AG09319 (cell line): ENCODE results near the gene GHITM.
"Not testable (repeated sequence)": the region's sequence is repeated elsewhere in the genome, so short reads cannot be mapped to it uniquely, and the experiment has no call there.

Experiments
- DNase-seq: peaks from one replicate; pipeline ENCODE4 v3.0.0-alpha.2; 2010; ENCODE audit warnings: low read depth; ENCODE audit errors: extremely low read depth
- TF ChIP-seq, protein P1 (sequence below): IDR thresholded peaks from 2 replicates; pipeline ENCODE4 v1.5.1; 2011; ENCODE audit warnings: low read depth, mild to moderate bottlenecking, inconsistent platforms, low read length, moderate library complexity

Gene GHITM

GRCh38 chr10:84163996-84164395, 24.7 kb downstream of the GHITM start:
- TF ChIP-seq, protein P1, sequence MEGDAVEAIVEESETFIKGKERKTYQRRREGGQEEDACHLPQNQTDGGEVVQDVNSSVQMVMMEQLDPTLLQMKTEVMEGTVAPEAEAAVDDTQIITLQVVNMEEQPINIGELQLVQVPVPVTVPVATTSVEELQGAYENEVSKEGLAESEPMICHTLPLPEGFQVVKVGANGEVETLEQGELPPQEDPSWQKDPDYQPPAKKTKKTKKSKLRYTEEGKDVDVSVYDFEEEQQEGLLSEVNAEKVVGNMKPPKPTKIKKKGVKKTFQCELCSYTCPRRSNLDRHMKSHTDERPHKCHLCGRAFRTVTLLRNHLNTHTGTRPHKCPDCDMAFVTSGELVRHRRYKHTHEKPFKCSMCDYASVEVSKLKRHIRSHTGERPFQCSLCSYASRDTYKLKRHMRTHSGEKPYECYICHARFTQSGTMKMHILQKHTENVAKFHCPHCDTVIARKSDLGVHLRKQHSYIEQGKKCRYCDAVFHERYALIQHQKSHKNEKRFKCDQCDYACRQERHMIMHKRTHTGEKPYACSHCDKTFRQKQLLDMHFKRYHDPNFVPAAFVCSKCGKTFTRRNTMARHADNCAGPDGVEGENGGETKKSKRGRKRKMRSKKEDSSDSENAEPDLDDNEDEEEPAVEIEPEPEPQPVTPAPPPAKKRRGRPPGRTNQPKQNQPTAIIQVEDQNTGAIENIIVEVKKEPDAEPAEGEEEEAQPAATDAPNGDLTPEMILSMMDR: no peak
- no peak for DNase-seq

GRCh38 chr10:84164442-84164841, 25.1 kb downstream of the GHITM start:
- DNase-seq: no peak
- TF ChIP-seq, protein P1: no peak

- TF ChIP-seq, protein P1: no peak
- DNase-seq: no peak
Measured at GRCh38 chr10:84166620-84167288, 27.4 kb downstream of the GHITM start.

- DNase-seq: not testable (repeated sequence)
Measured at GRCh38 chr10:84167289-84167653, 28.0 kb downstream of the GHITM start.

- not testable (repeated sequence) for DNase-seq
Measured at GRCh38 chr10:84168382-84168781, 29.1 kb downstream of the GHITM start.

DNA sequence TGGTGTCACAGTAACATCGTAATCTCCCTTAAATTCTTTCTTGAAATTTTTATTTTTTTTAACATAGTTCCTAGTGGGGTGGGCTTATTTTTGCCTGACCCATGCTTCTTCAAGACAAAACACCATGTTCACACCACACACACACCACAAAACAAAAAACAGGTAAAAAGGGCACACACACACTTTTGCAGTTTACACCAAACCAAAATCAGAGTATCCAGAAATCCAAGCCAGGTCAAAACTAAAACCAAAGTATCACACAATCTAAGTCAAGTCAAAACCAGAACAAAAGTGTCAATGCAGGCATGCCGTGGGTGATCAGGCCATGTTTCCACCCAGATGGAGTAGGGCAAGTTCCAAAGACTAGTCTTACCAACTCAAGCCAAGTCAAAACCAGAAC, 31.9 kb downstream of the GHITM start:
- not testable (repeated sequence) for DNase-seq

- DNase-seq: not testable (repeated sequence)
Measured at GRCh38 chr10:84171700-84172466, 32.6 kb downstream of the GHITM start.

GRCh38 chr10:84172467-84173356, 33.4 kb downstream of the GHITM start:
- TF ChIP-seq, protein P1: no peak
- no peak for DNase-seq

DNA sequence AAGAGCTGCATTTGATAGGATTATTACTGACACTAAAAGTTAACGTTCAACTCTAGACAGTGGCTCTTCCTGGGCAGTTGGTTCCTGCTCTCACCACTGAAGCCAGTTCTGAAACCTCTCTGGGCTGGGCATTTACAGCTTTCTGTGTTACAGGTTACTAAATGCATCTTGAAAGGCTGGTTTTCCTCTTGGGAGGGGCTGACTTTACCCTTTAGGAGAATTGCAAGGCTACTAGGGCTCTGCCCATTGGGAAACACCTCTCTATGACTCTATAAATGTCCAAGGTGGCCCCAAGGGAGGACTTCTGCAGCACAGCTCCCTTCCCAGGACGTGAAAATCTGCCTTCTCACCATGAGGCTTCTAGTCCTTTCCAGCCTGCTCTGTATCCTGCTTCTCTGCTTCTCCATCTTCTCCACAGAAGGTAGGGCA, 34.2 kb downstream of the GHITM start, which contains the start of gene GPR15LG:
Gene GPR15LG (plus strand): TSS at position 301 of the 429 bp plus-strand sequence. CDS start 51 bp downstream, at position 352.
- TF ChIP-seq, protein P1: no peak

More for the DNA sequence above, 34.2 kb downstream of the GHITM start, which contains the start of gene GPR15LG:
- no peak for DNase-seq
